HG03060 (cell line): ENCODE measurements around the gene TMEM272.

ENCODE experiments used
- ATAC-seq: cut with Tn5 transposase; IDR thresholded peaks from one replicate; pipeline ENCODE4 v1.9.1; 2021; ENCODE audit warnings: low read depth, moderate number of reproducible peaks; ENCODE audit not compliant: unreplicated experiment

The TMEM272 gene

GRCh38 chr13:51784097-51784496 lies 60.9 kb downstream of the TMEM272 start:
- no peak for ATAC-seq

GRCh38 chr13:51783428-51784094 lies 61.4 kb downstream of the TMEM272 start:
- ATAC-seq: no peak

- no peak for ATAC-seq
These were observed 62.8 kb downstream of the TMEM272 start for GRCh38 chr13:51782026-51782710.

GRCh38 chr13:51781246-51782022 lies 63.5 kb downstream of the TMEM272 start:
- no peak for ATAC-seq

GRCh38 chr13:51780099-51780498 lies 64.9 kb downstream of the TMEM272 start:
- ATAC-seq: no peak

GRCh38 chr13:51778392-51778791 lies 66.6 kb downstream of the TMEM272 start:
- ATAC-seq: no peak

- no peak for ATAC-seq
These were observed 67.1 kb downstream of the TMEM272 start for GRCh38 chr13:51777921-51778320.

GRCh38 chr13:51776179-51776578 lies 68.8 kb downstream of the TMEM272 start:
- no peak for ATAC-seq

- no peak for ATAC-seq
These were observed 71.5 kb downstream of the TMEM272 start for GRCh38 chr13:51773515-51773914.

- ATAC-seq: no peak
These were observed 72.2 kb downstream of the TMEM272 start for GRCh38 chr13:51772781-51773180.

- no peak for ATAC-seq
These were observed 72.9 kb downstream of the TMEM272 start for GRCh38 chr13:51772105-51772455.

- ATAC-seq: no peak
These were observed 73.4 kb downstream of the TMEM272 start for GRCh38 chr13:51771418-51772104.

GRCh38 chr13:51770681-51771417 lies 74.1 kb downstream of the TMEM272 start:
- no peak for ATAC-seq

- ATAC-seq: no peak
These were observed 74.8 kb downstream of the TMEM272 start for GRCh38 chr13:51770160-51770559.

- ATAC-seq: no peak
These were observed 75.4 kb downstream of the TMEM272 start for GRCh38 chr13:51769455-51770127.

- ATAC-seq: no peak
These were observed 76.0 kb downstream of the TMEM272 start for GRCh38 chr13:51768976-51769375.

- ATAC-seq: no peak
These were observed 76.5 kb downstream of the TMEM272 start for GRCh38 chr13:51768378-51768921.

- ATAC-seq: no peak
These were observed 77.9 kb downstream of the TMEM272 start for GRCh38 chr13:51767100-51767499.

- no peak for ATAC-seq
These were observed 79.8 kb downstream of the TMEM272 start for GRCh38 chr13:51765142-51765515.
